H9 (cell line): ENCODE measurements around the gene ACTL7B. TPM values are rescaled to one million over a fixed set of nuclear protein-coding genes. Genes with fewer than 3 reads are reported as not detected.

Experiments used
- DNase-seq: peaks from one replicate; pipeline ENCODE4 v3.0.0-alpha.2; 2017
- H2AFZ ChIP-seq: one replicate; pipeline ENCODE4 v1.6.1; 2013; ENCODE audit warnings: mild to moderate bottlenecking, low read length, control low read depth, moderate library complexity
- H2AK5ac ChIP-seq: 2 replicates; pipeline ENCODE4 v1.6.1; 2013; ENCODE audit warnings: low read length, control low read depth, mixed read lengths; ENCODE audit not compliant: insufficient read length
- H2BK120ac ChIP-seq: one replicate; pipeline ENCODE4 v1.6.1; 2013; ENCODE audit warnings: low read depth, mild to moderate bottlenecking, low read length, control low read depth, inconsistent platforms; ENCODE audit not compliant: poor library complexity, severe bottlenecking
- H2BK12ac ChIP-seq: 2 replicates; pipeline ENCODE4 v1.6.1; 2013; ENCODE audit warnings: low read length, control low read depth, mixed read lengths, low read depth; ENCODE audit not compliant: insufficient read length
- H2BK15ac ChIP-seq: 2 replicates; pipeline ENCODE4 v1.6.1; 2013; ENCODE audit warnings: low read depth, low read length, control low read depth
- H2BK20ac ChIP-seq: one replicate; pipeline ENCODE4 v1.6.1; 2013; ENCODE audit warnings: low read depth, mild to moderate bottlenecking, low read length, control low read depth, inconsistent platforms; ENCODE audit not compliant: poor library complexity, severe bottlenecking
- H2BK5ac ChIP-seq: 2 replicates; pipeline ENCODE4 v1.6.1; 2013; ENCODE audit warnings: low read length, control low read depth, mixed read lengths; ENCODE audit not compliant: insufficient read length
- H3K14ac ChIP-seq: 2 replicates; pipeline ENCODE4 v1.6.1; 2013; ENCODE audit warnings: low read length, control low read depth; ENCODE audit not compliant: insufficient read depth
- H3K18ac ChIP-seq: 2 replicates; pipeline ENCODE4 v1.6.1; 2013; ENCODE audit warnings: low read depth, mild to moderate bottlenecking, mixed read lengths, low read length, control low read depth; ENCODE audit not compliant: insufficient read length
- H3K23ac ChIP-seq: 2 replicates; pipeline ENCODE4 v1.6.1; 2013; ENCODE audit warnings: low read length, control low read depth, mixed read lengths, low read depth; ENCODE audit not compliant: insufficient read length
- H3K23me2 ChIP-seq: 2 replicates; pipeline ENCODE4 v1.6.1; 2013; ENCODE audit warnings: low read depth, mild to moderate bottlenecking, mixed read lengths, low read length, control low read depth; ENCODE audit not compliant: insufficient read length, poor library complexity, severe bottlenecking
- H3K27ac ChIP-seq: 2 replicates; pipeline ENCODE4 v1.5.1; 2013; ENCODE audit warnings: low read length, control low read depth, mixed read lengths, low read depth; ENCODE audit not compliant: insufficient read length
- H3K27me3 ChIP-seq: 2 replicates; pipeline ENCODE4 v1.6.1; 2013; ENCODE audit warnings: low read length, control low read depth, inconsistent platforms; ENCODE audit not compliant: insufficient read depth
- H3K4ac ChIP-seq: 2 replicates; pipeline ENCODE4 v1.6.1; 2013; ENCODE audit warnings: low read depth, mild to moderate bottlenecking, control low read depth, inconsistent platforms, low read length, moderate library complexity
- H3K4me1 ChIP-seq: 2 replicates; pipeline ENCODE4 v1.6.1; 2013; ENCODE audit warnings: low read length, control low read depth, inconsistent platforms; ENCODE audit not compliant: insufficient read depth
- H3K4me2 ChIP-seq: 2 replicates; pipeline ENCODE4 v1.6.1; 2013; ENCODE audit warnings: low read length, control low read depth, mixed read lengths; ENCODE audit not compliant: insufficient read length, insufficient read depth
- H3K56ac ChIP-seq: 2 replicates; pipeline ENCODE4 v1.6.1; 2013; ENCODE audit warnings: low read depth, mild to moderate bottlenecking, mixed read lengths, low read length, control low read depth; ENCODE audit not compliant: insufficient read length
- H3K79me1 ChIP-seq: 2 replicates; pipeline ENCODE4 v1.6.1; 2013; ENCODE audit warnings: low read depth, mild to moderate bottlenecking, moderate library complexity, low read length, control low read depth, inconsistent platforms; ENCODE audit not compliant: insufficient read depth, poor library complexity, severe bottlenecking
- H3K79me2 ChIP-seq: 2 replicates; pipeline ENCODE4 v1.6.1; 2013; ENCODE audit warnings: low read length, control low read depth, inconsistent platforms; ENCODE audit not compliant: insufficient read depth
- H3K9ac ChIP-seq: 2 replicates; pipeline ENCODE4 v1.6.1; 2013; ENCODE audit warnings: low read length, control low read depth, mixed read lengths; ENCODE audit not compliant: insufficient read length; ENCODE audit errors: extremely low read depth
- H3K9me3 ChIP-seq: one replicate; pipeline ENCODE4 v1.6.1; 2013; ENCODE audit warnings: low read depth, low read length, inconsistent platforms; ENCODE audit not compliant: control insufficient read depth
- H3T11ph ChIP-seq: one replicate; pipeline ENCODE4 v1.6.1; 2013; ENCODE audit warnings: mild to moderate bottlenecking, low read length, control low read depth, inconsistent platforms
- H4K20me1 ChIP-seq: one replicate; pipeline ENCODE4 v1.6.1; 2013; ENCODE audit not compliant: control insufficient read depth, insufficient read length, insufficient read depth
- H4K5ac ChIP-seq: 2 replicates; pipeline ENCODE4 v1.6.1; 2013; ENCODE audit warnings: low read depth, mild to moderate bottlenecking, mixed read lengths, low read length, control low read depth; ENCODE audit not compliant: insufficient read length
- H4K8ac ChIP-seq: replicated peaks from 2 replicates; pipeline ENCODE4 v1.6.1; 2013; ENCODE audit warnings: low read length, control low read depth, mixed read lengths, low read depth; ENCODE audit not compliant: insufficient read length
- H4K91ac ChIP-seq: 2 replicates; pipeline ENCODE4 v1.6.1; 2013; ENCODE audit warnings: low read depth, mild to moderate bottlenecking, moderate library complexity, mixed read lengths, low read length, control low read depth; ENCODE audit not compliant: insufficient read length
- H3K27ac Mint-ChIP-seq, 3 experiments: 2 replicates in 2 of 3; 3 replicates in 1 of 3; pipeline ENCODE4 v1.8.0; 2020 to 2021; ENCODE audit warnings: mixed read lengths in 3 of 3, mild to moderate bottlenecking in 1 of 3, moderate library complexity in 1 of 3
- H3K27me3 Mint-ChIP-seq: 2 replicates; pipeline ENCODE4 v1.8.0; 2021; ENCODE audit warnings: low read depth, mild to moderate bottlenecking, moderate library complexity, mixed read lengths
- H3K36me3 Mint-ChIP-seq, 3 experiments: 2 replicates in 2 of 3; 3 replicates in 1 of 3; pipeline ENCODE4 v1.8.0; 2020 to 2021; ENCODE audit warnings: low read depth in 3 of 3, mixed read lengths in 3 of 3; ENCODE audit not compliant: insufficient read depth in 1 of 3
- H3K4me1 Mint-ChIP-seq, 2 experiments: 2 replicates each; pipeline ENCODE4 v1.8.0; 2020; ENCODE audit warnings: mixed read lengths in 2 of 2
- H3K4me3 Mint-ChIP-seq, 2 experiments: 2 replicates in 1 of 2; 3 replicates in 1 of 2; pipeline ENCODE4 v1.8.0; 2020 to 2021; ENCODE audit warnings: mild to moderate bottlenecking in 2 of 2, mixed read lengths in 2 of 2, moderate library complexity in 1 of 2
- H3K9me3 Mint-ChIP-seq, 2 experiments: 2 replicates in 1 of 2; 3 replicates in 1 of 2; pipeline ENCODE4 v1.8.0; 2020; ENCODE audit warnings: mild to moderate bottlenecking in 2 of 2, mixed read lengths in 2 of 2, moderate library complexity in 1 of 2
- WGBS: extraction: QIAGEN DNeasy Blood & Tissue Kit; methylation state at CpG from one replicate; pipeline ENCODE4 v1.1.7; 2013; ENCODE audit warnings: missing lambda C conversion rate, low lambda C conversion rate, mixed read lengths; ENCODE audit not compliant: insufficient read length; ENCODE audit errors: extremely low coverage; 5-methylcytosine and 5-hydroxymethylcytosine counted together
- total RNA-seq: library from RNA; stranded (reverse); gene quantifications from 2 replicates; pipeline ENCODE4 v1.2.1, GENCODE V29; 2021
- TF ChIP-seq, protein P1 (sequence below): fragments of 200-600 bp; sonication (generic); conservative IDR thresholded peaks from 3 replicates; pipeline ENCODE4 v1.8.0; 2021; ENCODE audit warnings: antibody characterized with exemption, mild to moderate bottlenecking

The ACTL7B gene
- total RNA-seq, 1 experiment from 2014 or later, result 0.09 TPM

DNA sequence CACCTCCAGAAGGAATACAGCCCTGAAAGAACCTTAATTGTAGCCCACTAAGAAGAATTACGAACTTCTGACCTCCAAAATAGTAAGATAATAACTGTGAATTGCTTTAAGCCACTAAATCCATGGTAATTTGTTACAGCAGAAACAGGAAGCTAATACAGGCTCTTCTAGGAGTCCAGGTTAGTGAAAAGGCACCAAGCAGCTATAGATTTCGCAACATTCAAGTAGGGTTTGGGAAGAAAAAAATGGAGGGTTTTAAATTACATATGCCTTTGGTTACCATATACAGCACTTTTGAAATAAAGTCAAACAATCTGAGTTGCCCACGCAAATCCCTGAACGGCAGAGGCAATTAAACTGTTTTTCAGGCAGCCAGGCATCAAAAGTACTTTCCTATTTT, 4.6 kb upstream of the ACTL7B start:
- Histone ChIP-seq H3K18ac (no peak overlapping the region), H3K27me3 (no peaks in the 10 kb centered on the region), H2BK15ac (no peak overlapping the region), H2BK120ac (no peak overlapping the region), H3K23ac (no peak overlapping the region), H3K14ac (no peak overlapping the region), H4K5ac (no peak overlapping the region), H3K56ac (no peak overlapping the region), H3K79me2 (no peaks in the 10 kb centered on the region), H3K23me2 (no peaks in the 10 kb centered on the region), H3K9ac (no peak overlapping the region), H3T11ph (no peak overlapping the region), H3K4me2 (no peak overlapping the region), H4K8ac (no peak overlapping the region), H2AK5ac (no peak overlapping the region), H3K79me1 (no peaks in the 10 kb centered on the region), H4K20me1 (no peaks in the 10 kb centered on the region), H3K9me3 (no peaks in the 10 kb centered on the region), H2AFZ (no peak overlapping the region), H3K27ac (no peak overlapping the region), H2BK5ac (no peak overlapping the region), H2BK12ac (no peak overlapping the region), H3K4me1 (no peaks in the 10 kb centered on the region), H3K4ac (no peak overlapping the region), H2BK20ac (no peak overlapping the region), H4K91ac (no peak overlapping the region)
- Mint-ChIP-seq H3K27ac (no peak overlapping the region), H3K4me1 (no peaks in the 10 kb centered on the region), H3K4me3 (no peak overlapping the region), H3K9me3 (no peaks in the 10 kb centered on the region), H3K27me3 (no peaks in the 10 kb centered on the region; the same call in 1 of the 2 replicates), H3K36me3 (peaks cover 0 to 4% (median 0%) of the 10 kb centered on the region in 3 experiments; a peak in 1 of 7 replicates)
- no peak for DNase-seq
- TF ChIP-seq, protein P1, sequence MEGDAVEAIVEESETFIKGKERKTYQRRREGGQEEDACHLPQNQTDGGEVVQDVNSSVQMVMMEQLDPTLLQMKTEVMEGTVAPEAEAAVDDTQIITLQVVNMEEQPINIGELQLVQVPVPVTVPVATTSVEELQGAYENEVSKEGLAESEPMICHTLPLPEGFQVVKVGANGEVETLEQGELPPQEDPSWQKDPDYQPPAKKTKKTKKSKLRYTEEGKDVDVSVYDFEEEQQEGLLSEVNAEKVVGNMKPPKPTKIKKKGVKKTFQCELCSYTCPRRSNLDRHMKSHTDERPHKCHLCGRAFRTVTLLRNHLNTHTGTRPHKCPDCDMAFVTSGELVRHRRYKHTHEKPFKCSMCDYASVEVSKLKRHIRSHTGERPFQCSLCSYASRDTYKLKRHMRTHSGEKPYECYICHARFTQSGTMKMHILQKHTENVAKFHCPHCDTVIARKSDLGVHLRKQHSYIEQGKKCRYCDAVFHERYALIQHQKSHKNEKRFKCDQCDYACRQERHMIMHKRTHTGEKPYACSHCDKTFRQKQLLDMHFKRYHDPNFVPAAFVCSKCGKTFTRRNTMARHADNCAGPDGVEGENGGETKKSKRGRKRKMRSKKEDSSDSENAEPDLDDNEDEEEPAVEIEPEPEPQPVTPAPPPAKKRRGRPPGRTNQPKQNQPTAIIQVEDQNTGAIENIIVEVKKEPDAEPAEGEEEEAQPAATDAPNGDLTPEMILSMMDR, result no peak
- WGBS, result no CpG with 5 or more reads among the region's 4 CpGs
